ENCODE results near the gene GNAT3.

Gene GNAT3

GRCh38 chr7:80415114-80415513 is 96.8 kb downstream of the GNAT3 start:
- DNase-seq, result no peak

DNA sequence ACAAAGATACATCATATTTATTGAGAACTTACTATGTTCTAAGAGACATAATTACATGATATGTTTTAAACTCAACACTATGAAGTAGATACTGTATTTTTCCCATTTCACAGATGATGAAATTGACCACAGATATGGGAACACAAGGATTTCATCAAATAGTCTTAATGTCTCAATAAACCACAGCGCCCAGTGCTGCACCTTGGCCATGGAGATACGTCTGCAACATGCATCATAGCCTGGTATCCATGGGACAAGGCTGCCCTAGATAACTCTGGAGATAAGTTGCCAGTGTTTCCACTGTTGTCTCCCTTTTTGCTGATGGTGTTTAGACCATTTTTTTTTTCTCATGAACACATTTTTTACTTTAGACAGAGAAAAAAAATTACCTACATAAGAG is 97.5 kb downstream of the GNAT3 start:
- no peak for DNase-seq

DNA sequence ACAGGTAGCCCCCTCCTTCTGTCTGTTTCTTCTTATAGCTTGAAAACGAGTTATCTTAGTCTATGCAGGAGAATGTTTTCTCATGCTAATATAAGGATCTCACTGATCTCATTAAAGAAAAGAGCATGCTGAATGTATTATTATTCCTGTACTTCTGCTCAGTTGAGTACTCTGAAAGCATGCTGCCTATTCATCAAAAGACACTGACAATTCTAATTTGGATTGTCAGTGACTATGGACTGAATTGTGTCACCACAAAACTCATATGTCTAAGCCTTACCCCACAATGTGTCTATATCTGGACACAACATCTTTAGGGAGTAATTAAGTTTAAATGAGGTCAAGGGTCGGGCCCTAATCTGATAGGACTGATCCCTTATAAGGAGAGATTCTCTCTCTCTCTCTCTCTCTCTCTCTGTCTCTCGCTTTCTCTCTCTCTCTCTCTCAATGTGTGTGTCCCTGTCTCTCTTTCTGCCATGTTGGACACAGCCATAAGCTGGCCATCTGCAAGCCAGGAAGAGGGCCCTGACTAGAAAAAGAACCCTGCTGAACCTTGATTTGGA is 98.4 kb downstream of the GNAT3 start:
- no peak for DNase-seq

DNA sequence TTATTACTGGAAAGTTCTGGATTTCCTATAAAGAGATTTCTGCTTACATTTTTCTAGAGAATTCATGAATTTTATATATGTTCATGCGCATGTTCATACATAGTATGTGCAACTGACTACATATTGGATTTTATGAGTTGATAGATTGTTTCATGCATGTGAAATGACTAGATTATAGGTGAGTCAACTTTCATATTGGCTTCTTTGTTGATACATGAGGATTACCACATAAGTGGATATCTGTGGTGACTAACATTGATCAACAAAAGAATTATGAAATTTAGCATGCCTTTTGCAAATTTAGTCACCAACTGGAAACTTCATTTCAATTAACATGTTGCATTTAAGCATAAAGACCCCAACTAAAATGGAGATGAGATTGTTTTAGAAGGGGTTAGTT is 99.0 kb downstream of the GNAT3 start:
- no peak for DNase-seq

- peak in 1 of 3 experiments; percentile 14 for DNase-seq
Observed at GRCh38 chr7:80411621-80412020, 100.2 kb downstream of the GNAT3 start.

DNA sequence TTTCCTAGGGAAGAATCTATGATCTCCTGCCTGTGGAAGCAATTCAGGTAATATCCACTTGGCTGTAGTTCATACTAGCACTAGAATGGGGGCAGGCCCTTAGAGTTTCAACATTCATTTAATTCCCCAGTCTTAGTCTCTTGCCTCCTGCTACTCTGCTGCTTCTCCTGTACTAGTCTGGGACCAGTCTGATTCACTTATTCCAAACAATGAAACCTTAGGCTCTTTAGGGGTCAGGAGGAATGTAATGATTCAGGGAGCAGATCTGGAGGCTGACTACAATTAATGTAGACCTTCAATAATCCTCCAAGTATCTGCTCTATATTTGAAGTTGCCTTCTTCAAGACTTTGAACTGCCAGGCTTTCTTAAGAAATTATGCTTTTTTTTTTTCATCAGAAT is 101.8 kb downstream of the GNAT3 start:
- no peak for DNase-seq

Measured in NCI-H1417 (cell line).